IMR-90 (cell line): ENCODE data around the gene CLEC14A. TPM values are rescaled to one million over a fixed set of nuclear protein-coding genes. Genes with fewer than 3 reads are reported as not detected.

Experiments used
- ATAC-seq: fragments of 200-7000 bp; cut with Tn5 transposase; 2 replicates; pipeline ENCODE4 v1.9.1; 2020; ENCODE audit warnings: low read depth, mild to moderate bottlenecking, moderate library complexity
- Bru-seq: library from RNA; stranded (reverse); fragments of 400-500 nt; gene quantifications from one replicate; lab custom pipeline; 2021; lab: Mats Ljungman, UMichigan
- BruChase-seq, 2 experiments: library from RNA; stranded (reverse); fragments of 400-500 nt; gene quantifications; one replicate each; lab custom pipeline; 2021; lab: Mats Ljungman, UMichigan
- BruUV-seq: library from RNA; stranded (reverse); fragments of 400-500 nt; replicated peaks from 2 replicates; lab custom pipeline; 2021; lab: Mats Ljungman, UMichigan
- CTCF ChIA-PET: fragments of 300-600 bp; formaldehyde crosslinking; extraction: SDS; loops from one replicate; lab custom pipeline; 2021; ENCODE audit warnings: antibody characterized with exemption; lab: Yijun Ruan, JAX
- POLR2A ChIA-PET: fragments of 300-600 bp; sonication (Branson Sonifier 250); formaldehyde crosslinking; loops from one replicate; lab custom pipeline; 2022; ENCODE audit warnings: antibody characterized with exemption; ENCODE audit not compliant: unreplicated experiment; lab: Charles Lee
- DNase-seq: peaks from one replicate; pipeline ENCODE4 v3.0.0; 2013
- H2AFZ ChIP-seq: replicated peaks from 2 replicates; pipeline ENCODE3; 2013; ENCODE audit warnings: low read length, mild to moderate bottlenecking; ENCODE audit not compliant: poor library complexity
- H2AK5ac ChIP-seq: 2 replicates; pipeline ENCODE4 v1.6.1; 2013; ENCODE audit warnings: low read depth, low read length, inconsistent platforms
- H2AK9ac ChIP-seq: replicated peaks from 2 replicates; pipeline ENCODE3; 2013; ENCODE audit warnings: mild to moderate bottlenecking, low read depth, low read length, moderate library complexity; ENCODE audit not compliant: poor library complexity
- H2BK120ac ChIP-seq: 2 replicates; pipeline ENCODE4 v1.6.1; 2013; ENCODE audit warnings: low read depth, low read length, inconsistent platforms
- H2BK15ac ChIP-seq: 3 replicates; pipeline ENCODE4 v1.6.1; 2013; ENCODE audit warnings: low read depth, low read length, inconsistent platforms
- H2BK20ac ChIP-seq: 2 replicates; pipeline ENCODE4 v1.6.1; 2013; ENCODE audit warnings: low read depth, mild to moderate bottlenecking, inconsistent platforms, low read length, moderate library complexity
- H2BK5ac ChIP-seq: 2 replicates; pipeline ENCODE4 v1.6.1; 2013; ENCODE audit warnings: mild to moderate bottlenecking, low read depth, low read length, inconsistent platforms; ENCODE audit not compliant: poor library complexity, severe bottlenecking
- H3K14ac ChIP-seq: replicated peaks from 2 replicates; pipeline ENCODE4 v1.6.1; 2013; ENCODE audit warnings: low read depth, low read length, inconsistent platforms
- H3K18ac ChIP-seq: 2 replicates; pipeline ENCODE4 v1.6.1; 2013; ENCODE audit warnings: low read depth, low read length, control low read depth
- H3K23ac ChIP-seq: 2 replicates; pipeline ENCODE4 v1.6.1; 2013; ENCODE audit warnings: low read depth, low read length, inconsistent platforms
- H3K27ac ChIP-seq: 2 replicates; pipeline ENCODE4 v1.5.1; 2013; ENCODE audit warnings: mild to moderate bottlenecking, control low read depth, low read length; ENCODE audit not compliant: insufficient read depth
- H3K27me3 ChIP-seq: 2 replicates; pipeline ENCODE4 v1.6.1; 2013; ENCODE audit warnings: low read length; ENCODE audit not compliant: control insufficient read depth, insufficient read depth
- H3K36me3 ChIP-seq: 2 replicates; pipeline ENCODE4 v1.6.1; 2013; ENCODE audit warnings: low read length, mixed read lengths; ENCODE audit not compliant: control insufficient read depth, insufficient read depth
- H3K4ac ChIP-seq: 2 replicates; pipeline ENCODE4 v1.6.1; 2013; ENCODE audit warnings: low read depth, low read length, inconsistent platforms
- H3K4me1 ChIP-seq: 2 replicates; pipeline ENCODE4 v1.6.1; 2013; ENCODE audit warnings: low read length, mixed read lengths; ENCODE audit not compliant: control insufficient read depth, insufficient read depth
- H3K4me2 ChIP-seq: 2 replicates; pipeline ENCODE4 v1.6.1; 2013; ENCODE audit warnings: low read depth, mild to moderate bottlenecking, control low read depth, low read length, moderate library complexity
- H3K4me3 ChIP-seq: 2 replicates; pipeline ENCODE4 v1.5.1; 2013; ENCODE audit warnings: low read depth, mild to moderate bottlenecking, control low read depth, low read length, moderate library complexity; ENCODE audit not compliant: insufficient read depth
- H3K56ac ChIP-seq: 2 replicates; pipeline ENCODE4 v1.6.1; 2013; ENCODE audit warnings: low read length, inconsistent platforms; ENCODE audit not compliant: insufficient read depth; ENCODE audit errors: extremely low read depth
- H3K79me1 ChIP-seq, 2 experiments: 2 replicates each; pipeline ENCODE4 v1.6.1; 2013; ENCODE audit warnings: low read length in 2 of 2, inconsistent platforms in 1 of 2, low read depth in 1 of 2
- H3K9ac ChIP-seq: 2 replicates; pipeline ENCODE4 v1.6.1; 2013; ENCODE audit warnings: low read depth, low read length, control low read depth
- H3K9me1 ChIP-seq: 2 replicates; pipeline ENCODE4 v1.6.1; 2013; ENCODE audit warnings: low read length, inconsistent platforms; ENCODE audit not compliant: insufficient read depth
- H3K9me3 ChIP-seq: 2 replicates; pipeline ENCODE4 v1.6.1; 2013; ENCODE audit warnings: low read length; ENCODE audit not compliant: control insufficient read depth, insufficient read depth
- H4K20me1 ChIP-seq: 2 replicates; pipeline ENCODE4 v1.6.1; 2013; ENCODE audit warnings: low read length, inconsistent platforms; ENCODE audit not compliant: insufficient read depth
- H4K5ac ChIP-seq: 2 replicates; pipeline ENCODE4 v1.6.1; 2013; ENCODE audit warnings: mild to moderate bottlenecking, low read depth, low read length, control low read depth
- H4K8ac ChIP-seq, 2 experiments: 2 replicates each; pipeline ENCODE4 v1.6.1; 2013; ENCODE audit warnings: low read depth in 2 of 2, low read length in 2 of 2, control low read depth in 1 of 2, inconsistent platforms in 1 of 2
- H4K91ac ChIP-seq: 2 replicates; pipeline ENCODE4 v1.6.1; 2013; ENCODE audit warnings: low read depth, low read length, inconsistent platforms; ENCODE audit not compliant: insufficient read depth
- BHLHE40 ChIP-seq: fragments of 150-350 bp; IDR thresholded peaks from 2 replicates; pipeline ENCODE4 v1.6.1; 2016; ENCODE audit warnings: mild to moderate bottlenecking, low read depth, low read length
- CEBPB ChIP-seq: IDR thresholded peaks from 2 replicates; pipeline ENCODE4 v1.6.1; 2012; ENCODE audit warnings: low read depth, low read length, improper control_type of control experiment
- MAZ ChIP-seq: IDR thresholded peaks from 2 replicates; pipeline ENCODE4 v1.6.1; 2012; ENCODE audit warnings: low read depth, mild to moderate bottlenecking, low read length, improper control_type of control experiment, moderate library complexity, borderline replicate concordance
- MXI1 ChIP-seq: IDR thresholded peaks from 2 replicates; pipeline ENCODE4 v1.6.1; 2012; ENCODE audit warnings: low read depth, mild to moderate bottlenecking, low read length, moderate library complexity, borderline replicate concordance
- NFE2L2 ChIP-seq: fragments of 150-350 bp; IDR thresholded peaks from 2 replicates; pipeline ENCODE4 v1.6.1; 2016; ENCODE audit warnings: low read depth, mild to moderate bottlenecking, low read length
- POLR2A ChIP-seq: IDR thresholded peaks from 2 replicates; pipeline ENCODE4 v1.6.1; 2012; ENCODE audit warnings: mild to moderate bottlenecking, low read depth, low read length
- RAD21 ChIP-seq: IDR thresholded peaks from 2 replicates; pipeline ENCODE4 v1.6.1; 2012; ENCODE audit warnings: low read length, improper control_type of control experiment
- SMC3 ChIP-seq: fragments of 150-350 bp; IDR thresholded peaks from 2 replicates; pipeline ENCODE4 v1.6.1; 2016; ENCODE audit warnings: low read depth, mild to moderate bottlenecking, antibody characterized with exemption, low read length, moderate library complexity
- WGBS, 2 experiments: methylation state at CpG; one replicate each; pipeline versions ENCODE4 v1.1.5 to v1.1.7; 2013; ENCODE audit warnings: missing lambda C conversion rate in 2 of 2; ENCODE audit not compliant: insufficient read length in 1 of 2; ENCODE audit errors: extremely low coverage in 2 of 2; 5-methylcytosine and 5-hydroxymethylcytosine counted together
- dilution Hi-C: fragments of 300-500 bp; cut with HindIII; formaldehyde crosslinking; loops from one replicate; pipeline ENCODE4 v1.14.3; 2018; ENCODE audit warnings: low sequenced_read_pairs; ENCODE audit not compliant: unreplicated experiment
- in situ Hi-C: fragments of 300-500 bp; cut with MboI; formaldehyde crosslinking; loops from 3 replicates; pipeline ENCODE4 v1.14.3; 2019; ENCODE audit warnings: low sequenced_read_pairs, inconsistent platforms, mixed read lengths
- intact Hi-C: fragments of 100-400 bp; cut with micrococcal nuclease; formaldehyde crosslinking; loops from 2 replicates; pipeline ENCODE4 v1.10.0; 2022
- long read RNA-seq: library from polyadenylated mRNA; unstranded; transcript quantifications from one replicate; pipeline ENCODE4 v2.0.0, GENCODE V29; 2021; ENCODE audit not compliant: unreplicated experiment
- polyA plus RNA-seq, 3 experiments: library from polyadenylated mRNA; depleted of rRNA; stranded (reverse); fragments of >200 nt; gene quantifications; 2 replicates each; pipeline ENCODE4 v1.2.3, GENCODE V29; 2012; ENCODE audit warnings: low replicate concordance in 1 of 3
- total RNA-seq: library from RNA; depleted of rRNA; stranded (reverse); fragments of >200 nt; gene quantifications from 2 replicates; pipeline ENCODE4 v1.2.3, GENCODE V29; 2012; rRNA removed
- TF ChIP-seq, protein P1 (sequence below): conservative IDR thresholded peaks from 2 replicates; pipeline ENCODE4 v1.5.1; 2012; ENCODE audit warnings: mild to moderate bottlenecking, low read depth, low read length, improper control_type of control experiment
- TF ChIP-seq, protein P2 (sequence below): fragments of 150-350 bp; IDR thresholded peaks from 2 replicates; pipeline ENCODE4 v1.6.1; 2016; ENCODE audit warnings: low read depth, mild to moderate bottlenecking, low read length, moderate library complexity, borderline replicate concordance

CLEC14A gene, protein sequence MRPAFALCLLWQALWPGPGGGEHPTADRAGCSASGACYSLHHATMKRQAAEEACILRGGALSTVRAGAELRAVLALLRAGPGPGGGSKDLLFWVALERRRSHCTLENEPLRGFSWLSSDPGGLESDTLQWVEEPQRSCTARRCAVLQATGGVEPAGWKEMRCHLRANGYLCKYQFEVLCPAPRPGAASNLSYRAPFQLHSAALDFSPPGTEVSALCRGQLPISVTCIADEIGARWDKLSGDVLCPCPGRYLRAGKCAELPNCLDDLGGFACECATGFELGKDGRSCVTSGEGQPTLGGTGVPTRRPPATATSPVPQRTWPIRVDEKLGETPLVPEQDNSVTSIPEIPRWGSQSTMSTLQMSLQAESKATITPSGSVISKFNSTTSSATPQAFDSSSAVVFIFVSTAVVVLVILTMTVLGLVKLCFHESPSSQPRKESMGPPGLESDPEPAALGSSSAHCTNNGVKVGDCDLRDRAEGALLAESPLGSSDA
- total RNA-seq (2.8 and 3.0 TPM in 2 replicates), polyA plus RNA-seq (2012; rRNA removed) (5.7 and 6.2 TPM in 2 replicates), Bru-seq, nascent RNA (percentile 37 among the genes with signal in this experiment), BruChase-seq, experiment 1, labeled RNA remaining after a 6-hour chase (percentile 40 among the genes with signal in this experiment), BruChase-seq, experiment 2, labeled RNA remaining after a 2-hour chase (percentile 42 among the genes with signal in this experiment)
- polyA plus RNA-seq (2012; cell fraction: cytosol; rRNA removed): 4.6 and 5.4 TPM in 2 replicates
- 1.4 and 2.9 TPM in 2 replicates for polyA plus RNA-seq (2012; cell fraction: nucleus; rRNA removed; ENCODE audit: low replicate concordance)
- long read RNA-seq, transcript CLEC14A-201 (1 exons, 2,267 nt): major isoform, 6 of 6 reads
- long read RNA-seq, partial matches to known transcripts: 0 of 6 reads
- long read RNA-seq, other reads (novel, unspliced or antisense): 0 of 6 reads

DNA sequence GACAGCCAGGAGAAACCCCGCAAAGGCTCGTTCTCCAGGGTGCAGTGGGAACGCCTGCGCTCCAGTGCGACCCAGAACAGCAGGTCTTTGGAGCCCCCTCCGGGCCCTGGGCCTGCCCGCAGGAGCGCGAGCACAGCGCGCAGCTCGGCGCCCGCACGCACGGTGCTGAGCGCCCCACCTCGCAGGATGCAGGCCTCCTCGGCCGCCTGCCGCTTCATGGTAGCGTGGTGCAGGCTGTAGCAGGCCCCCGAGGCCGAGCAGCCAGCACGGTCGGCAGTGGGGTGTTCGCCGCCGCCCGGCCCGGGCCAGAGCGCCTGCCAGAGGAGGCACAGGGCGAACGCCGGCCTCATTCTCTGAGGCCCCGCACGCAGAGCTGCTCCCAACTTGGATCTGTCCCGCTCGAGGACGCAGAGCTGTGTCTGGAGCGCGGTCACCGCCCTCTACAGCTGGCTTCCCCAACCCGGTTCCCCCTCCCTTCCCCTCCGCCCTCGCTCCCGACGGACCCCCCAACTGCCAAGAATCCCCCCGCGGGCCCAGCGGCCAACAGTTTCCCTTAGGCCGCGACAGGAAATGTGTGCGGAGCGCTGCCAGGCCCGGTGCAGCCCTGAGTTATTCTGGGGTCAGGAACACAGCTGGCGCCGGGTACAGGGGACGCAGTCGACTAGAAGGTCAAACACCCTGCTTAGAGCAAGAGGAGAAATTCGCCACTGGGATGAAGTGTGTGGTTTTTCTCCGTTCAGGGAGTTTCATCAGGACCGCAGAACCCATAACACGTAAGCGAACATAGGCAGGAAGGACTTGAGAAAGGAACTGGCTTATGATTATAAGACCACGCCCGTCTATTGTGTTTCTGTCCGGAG is at the start of gene CLEC14A:
CLEC14A (minus strand) TSS at position 421 of the 860 bp plus-strand sequence; CDS start at position 350, 71 bp downstream.
- Histone ChIP-seq H3K14ac (0 out of 2 replicates have a peak within 1 kb of the TSS, but pooled peaks have one; percentile 59), H3K36me3 (no peaks in the 10 kb centered on the region), H2AK9ac (peak within 1 kb of the TSS; percentile 76), H4K5ac (no peak within 1 kb of the TSS), H2BK120ac (peak within 1 kb of the TSS; percentile 61), H3K4ac (peak within 1 kb of the TSS; percentile 60), H2BK15ac (peak within 1 kb of the TSS; percentile 78; the same call in 1 of the 3 replicates), H2BK20ac (peak within 1 kb of the TSS; percentile 63; the same call in 1 of the 2 replicates), H3K56ac (peak within 1 kb of the TSS; percentile 26; the same call in 1 of the 2 replicates), H3K4me3 (peak within 1 kb of the TSS; percentile 31), H3K79me1 (no peaks in the 10 kb centered on the region), H3K4me1 (peaks cover 2% of the 10 kb centered on the region; the same call in 1 of the 2 replicates), H4K20me1 (no peaks in the 10 kb centered on the region), H4K91ac (peak within 1 kb of the TSS; percentile 32), H4K8ac (peak within 1 kb of the TSS; percentile 33 to 57; a peak in 2 of 4 replicates), H3K27ac (peak within 1 kb of the TSS; percentile 65), H2AFZ (peak within 1 kb of the TSS; percentile 78), H2AK5ac (peak within 1 kb of the TSS; percentile 9; the same call in 1 of the 2 replicates), H3K9me1 (no peaks in the 10 kb centered on the region), H3K4me2 (peak within 1 kb of the TSS; percentile 46), H3K23ac (peak within 1 kb of the TSS; percentile 39), H3K9ac (peak within 1 kb of the TSS; percentile 29; the same call in 1 of the 2 replicates), H3K9me3 (0 out of 2 replicates have a peak, but pooled peaks cover 2% of the 10 kb centered on the region), H2BK5ac (peak within 1 kb of the TSS; percentile 60), H3K18ac (peak within 1 kb of the TSS; percentile 42; the same call in 1 of the 2 replicates), H3K27me3 (no peaks in the 10 kb centered on the region)
- BruUV-seq: no TSS peak
- ChIA-PET POLR2A (no interaction called here), CTCF (no interaction called here)
- DNase-seq (no peak), ATAC-seq (peak; percentile 45)
- intact Hi-C loops: no loop called here
- WGBS, 2 experiments: 29% methylated on average over 48 of the region's 68 CpGs; no CpG with 5 or more reads in 1 of the 2 experiments
- in situ Hi-C loops: no loop called here
- dilution Hi-C loops: no loop called here
- TF ChIP-seq NFE2L2: no peak
- no peak for TF ChIP-seq MXI1
- no peak for TF ChIP-seq CEBPB
- TF ChIP-seq, protein P1, sequence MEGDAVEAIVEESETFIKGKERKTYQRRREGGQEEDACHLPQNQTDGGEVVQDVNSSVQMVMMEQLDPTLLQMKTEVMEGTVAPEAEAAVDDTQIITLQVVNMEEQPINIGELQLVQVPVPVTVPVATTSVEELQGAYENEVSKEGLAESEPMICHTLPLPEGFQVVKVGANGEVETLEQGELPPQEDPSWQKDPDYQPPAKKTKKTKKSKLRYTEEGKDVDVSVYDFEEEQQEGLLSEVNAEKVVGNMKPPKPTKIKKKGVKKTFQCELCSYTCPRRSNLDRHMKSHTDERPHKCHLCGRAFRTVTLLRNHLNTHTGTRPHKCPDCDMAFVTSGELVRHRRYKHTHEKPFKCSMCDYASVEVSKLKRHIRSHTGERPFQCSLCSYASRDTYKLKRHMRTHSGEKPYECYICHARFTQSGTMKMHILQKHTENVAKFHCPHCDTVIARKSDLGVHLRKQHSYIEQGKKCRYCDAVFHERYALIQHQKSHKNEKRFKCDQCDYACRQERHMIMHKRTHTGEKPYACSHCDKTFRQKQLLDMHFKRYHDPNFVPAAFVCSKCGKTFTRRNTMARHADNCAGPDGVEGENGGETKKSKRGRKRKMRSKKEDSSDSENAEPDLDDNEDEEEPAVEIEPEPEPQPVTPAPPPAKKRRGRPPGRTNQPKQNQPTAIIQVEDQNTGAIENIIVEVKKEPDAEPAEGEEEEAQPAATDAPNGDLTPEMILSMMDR: no peak
- no peak for TF ChIP-seq BHLHE40
- TF ChIP-seq RAD21: no peak
- TF ChIP-seq, protein P2, sequence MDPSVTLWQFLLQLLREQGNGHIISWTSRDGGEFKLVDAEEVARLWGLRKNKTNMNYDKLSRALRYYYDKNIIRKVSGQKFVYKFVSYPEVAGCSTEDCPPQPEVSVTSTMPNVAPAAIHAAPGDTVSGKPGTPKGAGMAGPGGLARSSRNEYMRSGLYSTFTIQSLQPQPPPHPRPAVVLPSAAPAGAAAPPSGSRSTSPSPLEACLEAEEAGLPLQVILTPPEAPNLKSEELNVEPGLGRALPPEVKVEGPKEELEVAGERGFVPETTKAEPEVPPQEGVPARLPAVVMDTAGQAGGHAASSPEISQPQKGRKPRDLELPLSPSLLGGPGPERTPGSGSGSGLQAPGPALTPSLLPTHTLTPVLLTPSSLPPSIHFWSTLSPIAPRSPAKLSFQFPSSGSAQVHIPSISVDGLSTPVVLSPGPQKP: no peak
- TF ChIP-seq SMC3: no peak
- no peak for TF ChIP-seq MAZ
- no peak for TF ChIP-seq POLR2A
